Measurements from ENCODE around the gene MAGI2.

DNA sequence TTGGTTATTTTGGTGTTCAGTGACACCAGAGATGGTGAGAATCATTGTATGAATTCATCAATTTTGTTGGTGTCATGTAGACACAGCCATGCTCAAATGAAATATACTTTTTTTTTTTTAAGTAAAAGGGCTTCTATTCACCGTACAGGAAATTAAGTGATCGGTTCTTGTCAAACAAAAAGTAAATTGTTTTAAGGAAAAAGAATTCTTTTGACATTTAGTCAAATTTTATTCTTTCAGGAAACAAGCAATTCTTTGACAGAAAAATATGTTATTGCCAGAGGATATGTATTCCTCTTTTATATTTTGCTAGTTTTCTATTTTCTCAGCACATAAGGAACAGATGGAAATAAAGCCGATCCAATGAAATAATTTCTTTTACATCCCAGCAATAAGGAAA is 551.9 kb downstream of the MAGI2 start:
- TF ChIP-seq POLR2A (IDR thresholded peaks at IDR 0.05) (no peak), EP300 (IDR thresholded peaks at IDR 0.05) (no peak)
- TF ChIP-seq, protein P1, sequence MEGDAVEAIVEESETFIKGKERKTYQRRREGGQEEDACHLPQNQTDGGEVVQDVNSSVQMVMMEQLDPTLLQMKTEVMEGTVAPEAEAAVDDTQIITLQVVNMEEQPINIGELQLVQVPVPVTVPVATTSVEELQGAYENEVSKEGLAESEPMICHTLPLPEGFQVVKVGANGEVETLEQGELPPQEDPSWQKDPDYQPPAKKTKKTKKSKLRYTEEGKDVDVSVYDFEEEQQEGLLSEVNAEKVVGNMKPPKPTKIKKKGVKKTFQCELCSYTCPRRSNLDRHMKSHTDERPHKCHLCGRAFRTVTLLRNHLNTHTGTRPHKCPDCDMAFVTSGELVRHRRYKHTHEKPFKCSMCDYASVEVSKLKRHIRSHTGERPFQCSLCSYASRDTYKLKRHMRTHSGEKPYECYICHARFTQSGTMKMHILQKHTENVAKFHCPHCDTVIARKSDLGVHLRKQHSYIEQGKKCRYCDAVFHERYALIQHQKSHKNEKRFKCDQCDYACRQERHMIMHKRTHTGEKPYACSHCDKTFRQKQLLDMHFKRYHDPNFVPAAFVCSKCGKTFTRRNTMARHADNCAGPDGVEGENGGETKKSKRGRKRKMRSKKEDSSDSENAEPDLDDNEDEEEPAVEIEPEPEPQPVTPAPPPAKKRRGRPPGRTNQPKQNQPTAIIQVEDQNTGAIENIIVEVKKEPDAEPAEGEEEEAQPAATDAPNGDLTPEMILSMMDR (IDR thresholded peaks at IDR 0.05) = no peak

Data from ovary (tissue), 3 donors.